Heart left ventricle (tissue), 13 donors: Measurements from ENCODE around the gene HOXB4.

Experiments used
- CTCF ChIP-seq, 12 donors: fragments of 200-600 bp; sonication (generic) in 4 of 12; IDR thresholded peaks; one replicate each; pipeline versions ENCODE4 v1.5.0 to v1.8.0; 2018 to 2022; ENCODE audit warnings: antibody characterized with exemption in 12 of 12, mild to moderate bottlenecking in 5 of 12
- POLR2A ChIP-seq, 2 donors: fragments of 450-650 bp; IDR thresholded peaks; one replicate each; pipeline ENCODE4 v1.6.1; 2017; ENCODE audit warnings: antibody characterized with exemption in 2 of 2, mild to moderate bottlenecking in 2 of 2, moderate library complexity in 2 of 2
- donor health status: ischemic (EF 13 %, LVEDD 7.1; RV severe dilation, severe dysfunction).
- donor health status: DM: no; HTN: yes; CAD: no.
- donor health status: DM: no; HTN: no; CAD: no.
- donor health status: ischemic (EF 25% LVEDD 6.9; RV normal size, moderate dysfunction).
- donor health status: ischemic (EF 25% LVEDD 5.7; RV mildly dilated, moderate dysfunction).
- donor health status: ischemic (EF 35%, LVEDD 5.7; RV mildly dilated, moderate dysfunction).
- donor health status: nonischemic (EF 11% LVEDD 7.7; RV severe dilation, severe dysfunction).
- donor health status: DM: yes; HTN: yes; CAD: no.
- donor health status: PGD.
- donor health status: ischemic (EF 29% LVEDD 5.4; RV normal size, mild dysfunction).
- donor health status: nonischemic (EF 23%, LVEDD 6.1; RV moderate dilation, normal function).

DNA sequence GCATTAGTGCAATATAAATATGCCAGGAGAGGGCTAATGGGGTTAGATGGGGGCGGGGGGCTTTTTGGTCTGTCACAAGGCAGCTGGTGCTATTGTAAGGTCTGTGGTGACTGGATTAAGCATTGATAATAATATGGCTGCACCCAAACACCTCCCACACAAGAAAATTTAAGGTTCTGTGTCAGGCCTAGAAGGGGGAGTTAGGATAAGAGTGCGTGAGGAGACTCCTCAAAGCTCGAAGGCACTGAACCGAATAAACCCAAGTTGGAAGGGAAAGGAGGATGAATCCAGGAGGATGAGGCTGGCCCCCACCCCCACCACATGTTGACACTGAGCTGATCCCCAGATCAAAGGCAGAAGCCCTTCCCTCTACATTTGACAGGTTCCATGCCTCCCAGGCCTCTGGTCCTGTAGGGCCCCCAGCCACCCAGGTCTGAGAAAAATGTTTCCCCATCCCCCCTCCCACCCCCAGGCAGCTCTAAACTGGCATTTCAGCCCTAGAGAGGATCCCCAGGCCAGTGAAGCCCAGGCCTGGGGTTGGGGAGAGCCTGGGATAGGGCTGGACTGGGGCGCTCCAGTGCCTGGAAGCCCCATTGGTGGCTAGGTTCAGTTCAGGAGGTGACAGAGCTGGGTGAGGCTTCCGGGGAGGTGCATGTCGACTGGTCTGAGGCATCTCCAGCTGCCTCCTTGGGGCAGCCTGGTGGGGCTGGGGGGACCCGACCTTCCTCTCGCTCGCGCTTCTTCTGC lies 49.0 kb downstream of the HOXB4 start:
- TF ChIP-seq CTCF (IDR thresholded peaks at IDR 0.05) (no peak), POLR2A (IDR thresholded peaks at IDR 0.05) (no peak)
